ENCODE data around the gene BRWD1. TPM values are rescaled to one million over a fixed set of nuclear protein-coding genes. Genes with fewer than 3 reads are reported as not detected.

The BRWD1 gene
- total RNA-seq, 2 experiments from 2014 or later: 39.5 to 45.3 TPM

DNA sequence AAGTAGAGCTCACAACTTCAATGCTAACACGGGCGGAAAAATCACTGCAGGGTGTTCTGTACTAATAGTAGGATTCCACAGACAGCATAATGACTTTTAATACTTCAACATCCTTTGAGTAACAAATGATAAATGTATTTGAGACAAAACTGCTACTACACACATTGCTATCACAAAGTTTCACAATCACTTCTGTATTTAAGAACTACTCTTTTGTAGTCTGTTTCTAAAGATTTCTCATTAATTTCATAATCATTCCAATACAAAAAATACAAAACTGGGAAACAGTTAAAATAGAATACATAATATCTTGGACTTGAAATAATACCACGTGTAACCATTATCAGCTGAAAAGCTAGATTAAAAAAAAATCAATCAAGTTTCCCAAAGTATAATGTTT is 32.8 kb upstream of the BRWD1 start:
- peaks cover under 1% of the 10 kb centered on the region for H3K27me3 Mint-ChIP-seq
- peak overlapping the region; percentile 71 for H3K4me3 Mint-ChIP-seq
- H3K27ac Mint-ChIP-seq: peak overlapping the region; percentile 2
- POLR2A ChIA-PET: interaction anchor here (0.9 to 7.0 kb wide), 4 partner anchors 27 to 162 kb away, joined by 3 to 197 read pairs (median 46); partner anchors contain the start of genes BRWD1 and PSMG1
- H3K4me1 Mint-ChIP-seq: peaks cover 43% of the 10 kb centered on the region
- CTCF ChIA-PET: interaction anchor here (4.9 kb wide), 1 partner anchor 41 kb away, joined by 20 read pairs; no protein-coding TSS in a partner anchor
- H3K36me3 Mint-ChIP-seq (ENCODE audit: low read depth): peaks cover 62% of the 10 kb centered on the region
- no peak for DNase-seq
- no peaks in the 10 kb centered on the region for H3K9me3 Mint-ChIP-seq

DNA sequence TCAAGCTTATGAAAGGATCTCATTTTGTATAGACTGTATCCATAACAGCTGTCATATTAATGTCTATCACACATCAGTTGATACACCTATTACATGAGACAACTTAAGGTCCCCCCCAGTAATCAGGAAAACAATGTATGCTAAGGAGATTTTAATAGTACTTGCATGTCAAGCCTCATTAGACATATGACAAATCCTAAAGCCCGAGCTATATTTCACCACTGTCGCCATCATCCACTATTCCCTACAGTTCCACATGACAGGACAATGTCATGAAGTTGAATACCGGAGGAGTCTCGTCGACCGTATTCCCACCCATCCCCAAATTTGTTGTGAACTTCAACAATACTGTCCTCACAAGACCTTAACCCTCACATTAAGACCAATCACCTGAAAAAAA is 32.0 kb upstream of the BRWD1 start:
- DNase-seq: no peak
- Mint-ChIP-seq H3K9me3 (no peaks in the 10 kb centered on the region), H3K36me3 (ENCODE audit: low read depth) (peaks cover 66% of the 10 kb centered on the region), H3K27ac (peak overlapping the region; percentile 2), H3K27me3 (no peaks in the 10 kb centered on the region), H3K4me1 (peaks cover 40% of the 10 kb centered on the region), H3K4me3 (peak overlapping the region; percentile 71)
- ChIA-PET POLR2A (interaction anchor here (0.8 to 7.0 kb wide), 5 partner anchors 28 to 162 kb away, joined by 3 to 197 read pairs (median 6); partner anchors contain the start of genes BRWD1 and PSMG1), CTCF (interaction anchor here (4.9 kb wide), 1 partner anchor 42 kb away, joined by 20 read pairs; no protein-coding TSS in a partner anchor)

DNA sequence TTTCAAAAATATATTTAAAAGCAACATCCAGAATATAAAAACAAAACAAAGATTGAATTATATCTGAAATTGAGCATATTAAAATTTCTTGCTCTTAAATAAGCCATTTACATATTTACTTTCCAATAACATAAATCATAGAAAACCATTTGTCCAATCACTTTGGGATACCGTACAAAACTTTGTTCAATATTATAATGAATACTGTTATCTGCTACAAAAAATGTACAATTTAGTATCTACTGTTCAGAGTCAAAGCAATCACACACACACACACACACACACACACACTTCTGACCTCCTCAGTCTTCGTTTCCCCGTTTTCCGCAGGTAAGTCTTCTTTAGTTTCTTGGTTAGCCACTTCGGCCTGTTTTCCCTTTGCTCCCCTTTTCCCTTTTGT is 31.4 kb upstream of the BRWD1 start:
- Mint-ChIP-seq H3K27me3 (no peaks in the 10 kb centered on the region), H3K4me3 (no peak overlapping the region), H3K27ac (no peak overlapping the region), H3K36me3 (ENCODE audit: low read depth) (peaks cover 66% of the 10 kb centered on the region), H3K4me1 (peaks cover 35% of the 10 kb centered on the region), H3K9me3 (no peaks in the 10 kb centered on the region)
- no peak for DNase-seq
- ChIA-PET CTCF (interaction anchor here (4.9 kb wide), 1 partner anchor 43 kb away, joined by 20 read pairs; no protein-coding TSS in a partner anchor), POLR2A (interaction anchor here (0.8 to 7.0 kb wide), 3 partner anchors 30 to 161 kb away, joined by 5 to 197 read pairs (median 6); partner anchors contain the start of genes BRWD1 and PSMG1)

DNA sequence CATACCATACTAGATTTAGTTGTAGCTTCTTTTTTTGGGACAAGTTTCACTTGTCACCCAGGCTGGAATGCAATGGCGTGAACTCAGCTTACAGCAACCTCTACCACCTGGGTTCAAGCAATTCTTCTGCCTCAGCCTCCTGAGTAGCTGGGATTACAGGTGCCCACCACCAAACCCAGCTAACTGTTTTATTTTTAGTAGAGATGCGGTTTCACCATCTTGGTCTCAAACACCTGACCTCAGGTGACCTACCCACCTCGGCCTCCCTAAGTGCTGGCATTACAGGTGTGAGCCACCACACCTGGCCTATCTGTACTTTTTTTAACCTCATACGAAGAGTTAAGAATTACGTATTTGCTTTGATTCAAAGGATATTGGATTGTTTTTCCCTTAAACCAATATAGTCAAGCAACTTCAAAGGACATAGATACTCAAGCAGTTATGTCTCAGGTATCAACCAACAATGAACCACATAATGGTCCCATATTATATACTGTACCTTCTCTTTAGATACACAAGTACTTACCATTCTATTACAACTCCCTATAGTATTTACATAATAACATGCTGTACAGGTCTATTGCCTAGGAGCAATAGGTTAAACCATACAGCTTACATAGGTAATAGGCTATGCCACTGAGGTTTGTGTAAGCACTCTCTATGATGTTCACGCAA is 28.0 kb upstream of the BRWD1 start:
- POLR2A ChIA-PET: interaction anchor here (1.4 to 2.3 kb wide), 2 partner anchors 26 to 46 kb away, joined by 3 to 6 read pairs; no protein-coding TSS in a partner anchor

DNA sequence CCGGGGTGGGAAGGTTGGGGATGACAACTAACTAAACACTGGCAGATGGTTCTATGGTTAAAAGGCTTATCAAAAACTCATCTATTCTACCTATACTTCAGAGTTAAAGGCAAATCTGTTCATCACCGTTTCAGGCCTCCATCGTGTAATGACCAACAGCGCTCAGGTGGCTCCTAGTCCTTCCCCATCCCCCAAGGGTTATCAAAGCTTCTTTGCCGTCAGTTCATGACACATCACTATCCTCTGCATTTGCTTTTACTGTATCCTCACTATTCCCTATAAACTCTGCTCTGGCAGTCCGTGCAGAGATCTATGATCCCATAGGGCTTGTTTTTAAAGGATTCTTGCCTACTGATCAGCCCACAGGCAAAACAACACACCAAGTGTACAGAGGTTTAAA is 27.3 kb upstream of the BRWD1 start:
- H3K9me3 Mint-ChIP-seq: no peaks in the 10 kb centered on the region
- no peak for DNase-seq
- ChIA-PET CTCF (no interaction called here), POLR2A (interaction anchor here (1.4 to 2.3 kb wide), 2 partner anchors 25 to 47 kb away, joined by 3 to 6 read pairs; no protein-coding TSS in a partner anchor)
- H3K36me3 Mint-ChIP-seq (ENCODE audit: low read depth): peaks cover 43% of the 10 kb centered on the region
- no peaks in the 10 kb centered on the region for H3K27me3 Mint-ChIP-seq
- H3K4me1 Mint-ChIP-seq: peaks cover 14% of the 10 kb centered on the region
- no peak overlapping the region for H3K27ac Mint-ChIP-seq
- no peak overlapping the region for H3K4me3 Mint-ChIP-seq

More for the DNA sequence above, 28.0 kb upstream of the BRWD1 start:
- H3K36me3 Mint-ChIP-seq (ENCODE audit: low read depth): peaks cover 50% of the 10 kb centered on the region
- no peaks in the 10 kb centered on the region for H3K9me3 Mint-ChIP-seq
- peaks cover 21% of the 10 kb centered on the region for H3K4me1 Mint-ChIP-seq
- no peaks in the 10 kb centered on the region for H3K27me3 Mint-ChIP-seq
- no peak overlapping the region for H3K27ac Mint-ChIP-seq
- no peak for DNase-seq
- CTCF ChIA-PET: no interaction called here
- H3K4me3 Mint-ChIP-seq: no peak overlapping the region

DNA sequence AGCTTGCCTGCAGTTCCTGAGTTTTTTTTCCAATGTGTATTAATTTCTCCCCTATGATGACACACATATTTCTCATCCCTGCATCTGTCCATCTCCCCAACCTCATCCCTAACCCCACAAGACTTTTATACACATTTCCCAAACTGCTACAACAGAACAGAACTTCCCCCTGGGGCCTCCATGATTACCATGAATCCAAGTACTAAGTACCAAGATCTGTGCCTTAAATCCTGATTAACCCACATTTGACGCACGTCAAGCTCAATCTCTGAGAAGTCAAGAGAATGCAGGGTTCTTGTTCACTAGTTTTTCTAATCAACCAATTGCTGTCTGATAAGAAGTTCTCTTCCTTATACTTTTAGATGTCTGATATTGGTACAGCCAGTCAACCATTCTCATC is 25.8 kb upstream of the BRWD1 start:
- H3K36me3 Mint-ChIP-seq (ENCODE audit: low read depth): peaks cover 30% of the 10 kb centered on the region
- H3K27ac Mint-ChIP-seq: no peak overlapping the region
- H3K9me3 Mint-ChIP-seq: no peaks in the 10 kb centered on the region
- CTCF ChIA-PET: interaction anchor here (1.0 kb wide), 2 partner anchors 8 to 12 kb away, joined by 3 to 4 read pairs; no protein-coding TSS in a partner anchor
- peaks cover 6% of the 10 kb centered on the region for H3K4me1 Mint-ChIP-seq
- POLR2A ChIA-PET: interaction anchor here (0.6 to 3.8 kb wide), 5 partner anchors 8 to 35 kb away, joined by 3 to 18 read pairs (median 4); partner anchors contain the start of genes BRWD1 and HMGN1
- no peaks in the 10 kb centered on the region for H3K27me3 Mint-ChIP-seq
- no peak for DNase-seq
- H3K4me3 Mint-ChIP-seq: no peak overlapping the region

DNA sequence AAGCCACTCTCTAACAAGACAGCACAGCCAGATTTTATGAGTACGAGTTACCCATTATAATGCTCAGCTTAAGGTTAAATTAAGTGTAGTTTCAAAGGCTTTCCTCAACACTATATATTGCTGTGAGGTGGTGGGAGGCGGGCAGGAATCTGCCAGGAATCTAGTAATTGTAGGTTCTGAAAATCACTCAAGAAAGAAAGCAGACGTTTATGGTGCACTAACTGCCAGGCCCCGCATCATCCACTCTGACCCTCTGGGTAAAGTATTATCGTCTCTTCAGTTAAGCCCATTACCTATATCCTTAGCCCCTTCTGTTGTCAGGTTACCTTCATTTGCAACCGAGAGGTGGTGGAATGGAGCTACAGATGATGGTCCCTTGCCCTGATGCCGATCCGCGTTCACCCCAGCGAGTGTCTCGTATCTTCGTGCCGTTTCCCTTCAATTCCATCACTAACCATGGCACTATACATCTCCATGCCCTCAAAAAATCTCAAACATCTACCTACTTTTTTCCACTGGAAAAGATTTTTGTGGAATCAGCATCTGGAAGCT is 23.1 kb upstream of the BRWD1 start:
- no peak for DNase-seq
- Mint-ChIP-seq H3K4me1 (no peaks in the 10 kb centered on the region), H3K9me3 (no peaks in the 10 kb centered on the region), H3K36me3 (ENCODE audit: low read depth) (peaks cover 6% of the 10 kb centered on the region), H3K27me3 (no peaks in the 10 kb centered on the region), H3K27ac (no peak overlapping the region), H3K4me3 (no peak overlapping the region)
- CTCF ChIA-PET: no interaction called here
- POLR2A ChIA-PET: interaction anchor here (3.8 kb wide), 1 partner anchor 22 kb away, joined by 18 read pairs; the partner anchor contains the start of gene BRWD1

DNA sequence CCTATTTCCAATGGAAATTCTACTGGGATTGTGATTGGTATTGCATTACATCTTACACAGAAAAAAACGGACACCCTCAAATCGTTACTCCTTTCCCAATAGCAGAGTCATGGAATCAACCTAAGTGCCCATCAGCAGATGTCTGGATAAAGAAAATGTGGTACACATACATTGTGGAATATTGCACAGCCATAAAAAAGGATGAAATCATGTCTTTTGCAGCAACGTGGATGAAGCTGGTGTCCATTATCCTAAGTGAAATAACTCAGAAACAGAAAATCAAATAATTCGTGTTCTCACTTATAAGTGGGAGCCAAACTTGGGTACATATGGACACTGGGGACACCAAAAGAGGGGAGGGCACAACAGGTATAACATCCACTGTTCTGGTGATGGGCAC is 21.2 kb upstream of the BRWD1 start:
- Mint-ChIP-seq H3K4me1 (no peaks in the 10 kb centered on the region), H3K4me3 (no peak overlapping the region), H3K36me3 (ENCODE audit: low read depth) (no peaks in the 10 kb centered on the region), H3K27me3 (no peaks in the 10 kb centered on the region), H3K9me3 (no peaks in the 10 kb centered on the region), H3K27ac (no peak overlapping the region)
- ChIA-PET CTCF (no interaction called here), POLR2A (no interaction called here)
- no peak for DNase-seq

DNA sequence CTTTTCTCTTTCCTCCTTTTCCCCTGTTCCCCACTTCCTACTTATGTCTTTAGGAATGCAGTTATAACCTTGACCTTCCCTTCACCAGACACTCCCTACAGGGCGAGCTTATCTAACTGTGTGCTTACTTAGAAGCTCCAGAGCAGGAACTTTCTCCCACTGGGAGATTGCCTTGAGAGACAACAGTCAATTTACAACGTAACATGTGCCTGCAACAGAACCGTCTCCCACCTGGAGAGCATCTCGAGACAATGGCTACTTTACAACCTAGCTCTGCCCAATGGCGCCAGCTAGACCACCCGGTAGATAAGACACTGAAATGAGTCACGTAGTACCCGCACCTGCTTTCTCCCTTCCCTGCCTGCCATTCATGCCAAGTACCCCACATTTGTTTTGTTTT is 18.7 kb upstream of the BRWD1 start:
- H3K9me3 Mint-ChIP-seq: no peaks in the 10 kb centered on the region
- ChIA-PET POLR2A (interaction anchor here (1.2 to 3.3 kb wide), 2 partner anchors 17 to 19 kb away, joined by 3 to 17 read pairs; partner anchors contain the start of genes BRWD1 and HMGN1), CTCF (no interaction called here)
- H3K36me3 Mint-ChIP-seq (ENCODE audit: low read depth): no peaks in the 10 kb centered on the region
- no peaks in the 10 kb centered on the region for H3K27me3 Mint-ChIP-seq
- no peaks in the 10 kb centered on the region for H3K4me1 Mint-ChIP-seq
- H3K4me3 Mint-ChIP-seq: no peak overlapping the region
- H3K27ac Mint-ChIP-seq: no peak overlapping the region
- DNase-seq: no peak

DNA sequence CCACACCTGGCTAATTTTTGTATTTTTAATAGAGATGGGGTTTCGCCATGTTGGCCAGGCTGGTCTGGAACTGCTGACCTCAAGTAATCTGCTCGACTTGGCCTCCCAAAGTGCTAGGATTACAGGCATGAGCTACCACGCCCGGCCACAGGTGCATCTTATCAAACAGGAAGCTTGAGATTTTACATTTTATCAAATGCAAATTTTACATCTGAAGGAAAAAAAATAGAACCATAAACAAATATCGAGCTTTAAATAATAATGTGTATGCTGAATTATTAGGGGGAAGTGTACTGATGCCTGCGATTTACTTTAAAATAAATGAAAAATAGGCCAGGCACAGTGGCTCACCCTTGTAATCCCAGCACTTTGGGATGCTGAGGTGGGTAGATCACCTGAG is 16.6 kb upstream of the BRWD1 start:
- no peaks in the 10 kb centered on the region for H3K36me3 Mint-ChIP-seq (ENCODE audit: low read depth)
- CTCF ChIA-PET: interaction anchor here (0.5 to 1.0 kb wide), 2 partner anchors 17 to 139 kb away, joined by 3 to 4 read pairs; no protein-coding TSS in a partner anchor
- POLR2A ChIA-PET: interaction anchor here (3.3 kb wide), 1 partner anchor 17 kb away, joined by 17 read pairs; the partner anchor contains the start of gene BRWD1

DNA sequence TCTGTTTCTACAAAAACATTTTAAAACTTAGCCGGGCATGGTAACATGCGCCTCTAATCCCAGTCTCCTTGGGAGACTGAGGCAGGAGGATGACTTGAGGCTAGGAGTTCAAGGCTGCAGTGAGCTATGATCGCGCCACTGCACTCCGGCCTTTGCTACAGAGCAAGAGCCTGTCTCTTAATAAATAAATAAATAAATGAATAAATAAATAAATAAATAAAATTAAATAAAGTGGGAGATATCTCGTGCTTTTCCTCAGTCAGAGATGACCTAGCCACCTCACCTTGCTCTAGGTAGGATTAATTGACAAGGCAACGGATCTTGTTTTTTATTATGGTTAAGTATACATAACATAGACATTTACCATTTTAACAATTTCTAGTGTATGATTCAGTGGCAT is 14.3 kb upstream of the BRWD1 start:
- DNase-seq: no peak
- Mint-ChIP-seq H3K4me1 (no peaks in the 10 kb centered on the region), H3K4me3 (no peak overlapping the region), H3K36me3 (ENCODE audit: low read depth) (no peaks in the 10 kb centered on the region), H3K27ac (no peak overlapping the region), H3K9me3 (no peaks in the 10 kb centered on the region), H3K27me3 (peaks cover 1% of the 10 kb centered on the region)
- ChIA-PET POLR2A (no interaction called here), CTCF (no interaction called here)

More for the DNA sequence above, 16.6 kb upstream of the BRWD1 start:
- Mint-ChIP-seq H3K9me3 (no peaks in the 10 kb centered on the region), H3K27me3 (no peaks in the 10 kb centered on the region), H3K27ac (no peak overlapping the region), H3K4me1 (no peaks in the 10 kb centered on the region), H3K4me3 (no peak overlapping the region)
- no peak for DNase-seq

DNA sequence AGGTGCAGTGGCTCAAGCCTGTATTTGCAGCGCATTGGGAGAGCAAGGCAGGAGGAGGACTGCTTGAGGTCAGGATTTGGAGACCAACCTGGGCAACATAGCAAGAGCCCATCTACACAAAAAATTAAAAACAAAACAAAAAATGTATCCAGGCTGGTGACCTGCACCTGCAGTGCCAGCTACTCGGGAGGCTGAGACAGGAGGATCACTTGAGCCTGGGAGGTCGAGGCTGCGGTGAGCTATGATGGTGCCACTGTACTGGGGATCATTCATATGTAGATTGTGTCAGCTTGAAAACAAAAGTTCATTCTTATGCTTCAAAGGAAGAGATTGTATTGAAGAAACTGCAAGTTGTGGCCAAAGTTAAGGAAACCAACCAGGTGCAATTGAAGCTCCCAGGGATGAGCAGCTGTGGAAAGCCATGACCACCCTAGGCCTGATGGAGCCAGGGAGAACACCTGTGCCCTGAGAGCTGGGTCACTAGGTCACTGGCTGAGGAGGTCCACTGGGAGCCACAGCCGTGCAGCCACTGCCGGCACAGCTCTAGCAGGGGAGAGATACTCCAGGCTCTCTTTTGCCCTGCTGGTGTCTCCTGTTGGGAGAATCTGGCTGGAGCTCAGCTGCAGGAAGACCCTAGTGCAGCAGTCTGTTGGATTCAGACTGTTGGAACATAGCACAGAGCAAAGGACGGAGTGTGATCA is 13.3 kb upstream of the BRWD1 start:
- ChIA-PET CTCF (interaction anchor here (1.3 kb wide), 1 partner anchor 12 kb away, joined by 4 read pairs; no protein-coding TSS in a partner anchor), POLR2A (interaction anchor here (0.8 to 1.4 kb wide), 2 partner anchors 11 to 21 kb away, joined by 3 to 8 read pairs; partner anchors contain the start of gene HMGN1)
- H3K4me3 Mint-ChIP-seq: no peak overlapping the region
- H3K27me3 Mint-ChIP-seq: peaks cover 1% of the 10 kb centered on the region
- H3K27ac Mint-ChIP-seq: no peak overlapping the region
- DNase-seq: no peak
- H3K36me3 Mint-ChIP-seq (ENCODE audit: low read depth): no peaks in the 10 kb centered on the region
- H3K9me3 Mint-ChIP-seq: no peaks in the 10 kb centered on the region
- H3K4me1 Mint-ChIP-seq: no peaks in the 10 kb centered on the region

DNA sequence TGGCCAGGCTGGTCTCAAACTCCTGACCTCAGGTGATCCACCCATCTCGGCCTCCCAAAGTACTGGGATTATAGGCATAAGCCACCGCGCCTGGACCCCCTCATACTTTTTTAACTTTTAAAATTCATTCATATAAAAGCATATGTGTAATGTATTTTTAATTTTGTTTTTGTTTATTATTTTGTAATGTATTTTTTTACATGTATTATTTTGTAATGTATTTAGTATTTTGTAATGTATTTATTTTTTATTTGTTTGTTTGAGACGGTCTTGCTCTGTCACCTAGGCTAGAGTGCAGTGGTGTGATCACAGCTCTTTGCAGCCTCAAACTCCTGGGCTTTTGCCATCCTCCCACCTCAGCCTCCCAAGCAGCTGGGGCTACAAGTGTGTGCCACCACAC is 12.0 kb upstream of the BRWD1 start:
- no peak overlapping the region for H3K27ac Mint-ChIP-seq
- no peaks in the 10 kb centered on the region for H3K36me3 Mint-ChIP-seq (ENCODE audit: low read depth)
- peaks cover 1% of the 10 kb centered on the region for H3K27me3 Mint-ChIP-seq
- H3K4me1 Mint-ChIP-seq: no peaks in the 10 kb centered on the region
- ChIA-PET POLR2A (no interaction called here), CTCF (no interaction called here)
- DNase-seq: no peak
- no peaks in the 10 kb centered on the region for H3K9me3 Mint-ChIP-seq
- no peak overlapping the region for H3K4me3 Mint-ChIP-seq

All from activated CD4-positive, alpha-beta memory T cell treated with anti-CD3 and anti-CD28 coated beads, Interleukin-2, amount 10 ng/mL, durations not matched to agents 7 days and 5 days (primary cell).